HepG2 (cell line): ENCODE results near the gene RERE. TPM values are rescaled to one million over a fixed set of nuclear protein-coding genes. Genes with fewer than 3 reads are reported as not detected.
A peak's percentile ranks its signal among the peaks of the same experiment; 100 is the strongest.

Experiments
- ATAC-seq: fragments of 200-7000 bp; cut with Tn5 transposase; 3 replicates; pipeline ENCODE4 v1.9.1; 2020; ENCODE audit warnings: mild to moderate bottlenecking, moderate library complexity
- BruUV-seq: library from RNA; stranded (reverse); fragments of 400-500 nt; replicated peaks from 2 replicates; lab custom pipeline; 2021; lab: Mats Ljungman, UMichigan
- CTCF ChIA-PET: fragments of 300-600 bp; formaldehyde crosslinking; extraction: SDS; loops from one replicate; lab custom pipeline; 2021; ENCODE audit warnings: low total read pairs, inconsistent platforms, low intra/inter-chr PET ratio; lab: Yijun Ruan, JAX
- POLR2A ChIA-PET: fragments of 350-600 bp; sonication (Branson Sonifier 250); formaldehyde crosslinking; loops from one replicate; lab custom pipeline; 2020; ENCODE audit warnings: antibody characterized with exemption, inconsistent platforms; lab: Yijun Ruan, JAX
- DNase-seq: peaks from one replicate; pipeline ENCODE4 v3.0.0-alpha.2; 2015; ENCODE audit warnings: low spot score
- FAIRE-seq: peaks from 3 replicates; lab custom pipeline; 2011; peaks lifted over from hg19 to GRCh38; lab: Jason Lieb, UNC
- H2AFZ ChIP-seq: one replicate; pipeline ENCODE4 v1.6.1; 2011; ENCODE audit warnings: low read length, inconsistent platforms
- H3K27ac ChIP-seq: fragments of 300-600 bp; 3 replicates; pipeline ENCODE4 v1.8.0; 2011; ENCODE audit warnings: mixed run types, mild to moderate bottlenecking, mixed read lengths, low read length, inconsistent platforms; ENCODE audit not compliant: insufficient read depth; ENCODE audit errors: extremely low read length
- H3K27me3 ChIP-seq, 2 experiments: fragments of 200-600 bp in 1 of 2; 2 replicates in 1 of 2; 3 replicates in 1 of 2; pipeline versions ENCODE4 v1.6.0 to v1.8.0; 2011; ENCODE audit warnings: low read length in 2 of 2, mild to moderate bottlenecking in 2 of 2, moderate library complexity in 2 of 2, inconsistent platforms in 1 of 2; ENCODE audit not compliant: insufficient read depth in 2 of 2, control insufficient read depth in 1 of 2
- H3K36me3 ChIP-seq, 2 experiments: fragments of 200-600 bp in 1 of 2; replicated peaks in 1 of 2; 2 replicates in 1 of 2; 3 replicates in 1 of 2; pipeline versions ENCODE4 v1.5.1 to v1.8.0; 2011; ENCODE audit warnings: low read length in 2 of 2, inconsistent platforms in 1 of 2; ENCODE audit not compliant: insufficient read depth in 2 of 2, control insufficient read depth in 1 of 2
- H3K4me1 ChIP-seq: 2 replicates; pipeline ENCODE4 v1.5.1; 2012; ENCODE audit warnings: low read length, inconsistent platforms; ENCODE audit not compliant: insufficient read depth
- H3K4me2 ChIP-seq: 2 replicates; pipeline ENCODE4 v1.6.0; 2011; ENCODE audit warnings: low read depth, low read length, inconsistent platforms
- H3K4me3 ChIP-seq, 3 experiments: fragments of 200-600 bp in 1 of 3; sonication (generic), shearing (Covaris generic) in 1 of 3; replicated peaks in 1 of 3; 2 replicates each; pipeline ENCODE4 v1.5.1; 2011 to 2016; ENCODE audit warnings: low read length in 3 of 3, inconsistent platforms in 2 of 3, low read depth in 2 of 3, mild to moderate bottlenecking in 2 of 3, control low read depth in 1 of 3, mixed read lengths in 1 of 3; ENCODE audit not compliant: insufficient read depth in 1 of 3
- H3K79me2 ChIP-seq: one replicate; pipeline ENCODE4 v1.6.1; 2011; ENCODE audit warnings: low read length, inconsistent platforms; ENCODE audit not compliant: insufficient read depth
- H3K9ac ChIP-seq: 2 replicates; pipeline ENCODE4 v1.6.0; 2011; ENCODE audit warnings: mild to moderate bottlenecking, low read depth, low read length, inconsistent platforms; ENCODE audit not compliant: insufficient read depth
- H3K9me3 ChIP-seq: 2 replicates; pipeline ENCODE4 v1.5.1; 2012; ENCODE audit warnings: mild to moderate bottlenecking, low read length
- H4K20me1 ChIP-seq: 2 replicates; pipeline ENCODE4 v1.6.0; 2011; ENCODE audit warnings: inconsistent platforms, mild to moderate bottlenecking, low read length, moderate library complexity; ENCODE audit not compliant: insufficient read depth
- CREB1 ChIP-seq, 2 experiments: fragments of 450-650 bp in 1 of 2; IDR thresholded peaks; 2 replicates each; pipeline ENCODE4 v1.6.1; 2016 to 2017; ENCODE audit warnings: control low read depth in 1 of 2, mild to moderate bottlenecking in 1 of 2, missing compliant biosample characterization in 1 of 2, missing genetic modification characterization in 1 of 2
- KAT2B ChIP-seq: fragments of 150-350 bp; IDR thresholded peaks from 2 replicates; pipeline ENCODE4 v1.6.1; 2014; ENCODE audit warnings: low read depth, low read length, borderline replicate concordance
- KLF6 ChIP-seq: IDR thresholded peaks from 2 replicates; pipeline ENCODE4 v1.8.0; 2016; ENCODE audit warnings: missing biosample characterization, missing genetic modification reagents
- MZF1 ChIP-seq: sonication (generic); formaldehyde crosslinking; IDR thresholded peaks from 2 replicates; pipeline ENCODE4 v1.8.1; 2023; ENCODE audit warnings: mild to moderate bottlenecking, missing genetic modification reagents, borderline replicate concordance
- ZNF121 ChIP-seq: sonication (generic); formaldehyde crosslinking; IDR thresholded peaks from 2 replicates; pipeline ENCODE4 v1.5.0; 2020; ENCODE audit warnings: mild to moderate bottlenecking, missing genetic modification reagents
- ZNF563 ChIP-seq: sonication (generic); formaldehyde crosslinking; IDR thresholded peaks from 2 replicates; pipeline ENCODE4 v1.8.0; 2022; ENCODE audit warnings: mild to moderate bottlenecking, moderate library complexity, missing genetic modification reagents
- ZNF570 ChIP-seq: sonication (generic); formaldehyde crosslinking; IDR thresholded peaks from 2 replicates; pipeline ENCODE4 v1.4.0; 2020; ENCODE audit warnings: mild to moderate bottlenecking, missing genetic modification reagents, borderline replicate concordance
- WGBS: methylation state at CpG from one replicate; pipeline ENCODE4 v1.1.6; 2017; ENCODE audit warnings: low lambda C conversion rate; 5-methylcytosine and 5-hydroxymethylcytosine counted together
- in situ Hi-C: cut with HindIII; loops from 2 replicates; pipeline ENCODE4 v1.10.0; 2017; ENCODE audit warnings: low pct_unique_long_range_greater_than_20kb; ENCODE audit not compliant: extremely low pct_ligation_motif_present
- intact Hi-C: fragments of 100-400 bp; cut with micrococcal nuclease; formaldehyde crosslinking; loops from one replicate; pipeline ENCODE4 v1.10.0; 2022; ENCODE audit not compliant: unreplicated experiment
- polyA plus RNA-seq, 8 experiments: library from polyadenylated mRNA; depleted of rRNA in 3 of 8; stranded (reverse) in 7 of 8; unstranded in 1 of 8; fragments of >200 nt; fragmentation: Illumina TruSeq in 4 of 8; extraction: Trizol in 4 of 8; gene quantifications; 2 replicates each; pipeline versions ENCODE4 v1.2.1 to v1.2.3, GENCODE V29; 2011 to 2016; ENCODE audit warnings: low read depth in 4 of 8, missing spikeins in 1 of 8, mixed read lengths in 1 of 8; ENCODE audit not compliant: insufficient read depth in 1 of 8
- total RNA-seq, 5 experiments: library from RNA; depleted of rRNA; stranded (reverse); fragments of >200 nt; fragmentation: Illumina TruSeq; extraction: Trizol; gene quantifications; 2 replicates each; pipeline ENCODE4 v1.2.3, GENCODE V29; 2016; ENCODE audit warnings: low read depth in 1 of 5
- TF ChIP-seq, protein P1 (sequence below): sonication (generic); formaldehyde crosslinking; IDR thresholded peaks from 2 replicates; pipeline ENCODE4 v1.5.0; 2020; ENCODE audit warnings: missing genetic modification reagents

RERE gene
- total and polyA plus RNA-seq, 2 of the 13 experiments (the other 11 are each of a cell fraction or from before 2014, with no cell fraction given): 18.3 to 21.9 TPM

DNA sequence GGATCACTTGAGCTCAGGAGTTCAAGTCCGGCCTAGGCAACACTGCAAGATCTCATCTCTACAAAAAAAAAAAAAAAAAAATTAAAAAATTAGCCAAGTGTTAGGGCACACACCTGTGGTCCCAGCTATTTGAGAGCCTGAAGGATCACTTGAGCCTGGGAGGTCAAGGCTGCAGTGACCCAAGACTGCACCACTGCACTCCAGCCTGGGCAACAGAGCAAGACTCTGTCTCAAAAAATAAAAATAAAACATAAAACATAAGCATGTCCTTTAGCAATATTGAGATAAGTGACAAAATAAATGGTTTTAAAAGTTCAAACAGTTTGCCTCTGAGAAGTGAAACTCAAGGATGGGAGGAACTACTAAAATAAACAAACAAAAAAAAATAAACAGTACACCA, 101.2 kb downstream of the RERE start:
- POLR2A ChIA-PET: interaction anchor here (1.2 kb wide), 1 partner anchor 13 kb away, joined by 4 read pairs; no protein-coding TSS in a partner anchor
- H3K9ac ChIP-seq: no peak overlapping the region
- no peak overlapping the region for H2AFZ ChIP-seq
- H3K79me2 ChIP-seq: peaks cover 71% of the 10 kb centered on the region
- no peak for ATAC-seq
- TF ChIP-seq ZNF570 (CRISPR knock-in tag) (no peak), KLF6 (CRISPR knock-in tag) (no peak), ZNF563 (CRISPR knock-in tag) (no peak), MZF1 (CRISPR knock-in tag) (no peak), ZNF121 (CRISPR knock-in tag) (peak; percentile 77)
- TF ChIP-seq, protein P1, sequence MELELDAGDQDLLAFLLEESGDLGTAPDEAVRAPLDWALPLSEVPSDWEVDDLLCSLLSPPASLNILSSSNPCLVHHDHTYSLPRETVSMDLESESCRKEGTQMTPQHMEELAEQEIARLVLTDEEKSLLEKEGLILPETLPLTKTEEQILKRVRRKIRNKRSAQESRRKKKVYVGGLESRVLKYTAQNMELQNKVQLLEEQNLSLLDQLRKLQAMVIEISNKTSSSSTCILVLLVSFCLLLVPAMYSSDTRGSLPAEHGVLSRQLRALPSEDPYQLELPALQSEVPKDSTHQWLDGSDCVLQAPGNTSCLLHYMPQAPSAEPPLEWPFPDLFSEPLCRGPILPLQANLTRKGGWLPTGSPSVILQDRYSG (CRISPR knock-in tag): no peak
- TF ChIP-seq, all 625 proteins: peak for 1
- FAIRE-seq (no peak), DNase-seq (no peak)
- Histone ChIP-seq H3K4me2 (no peak overlapping the region), H3K36me3 (no peaks in the 10 kb centered on the region), H4K20me1 (no peaks in the 10 kb centered on the region), H3K9me3 (no peaks in the 10 kb centered on the region), H3K27me3 (no peaks in the 10 kb centered on the region), H3K27ac (no peak overlapping the region), H3K4me3 (no peak overlapping the region), H3K4me1 (peaks cover 81% of the 10 kb centered on the region)
- WGBS: 100% methylated on average over 1 of the region's 1 CpG
- intact Hi-C loops: no loop called here
- in situ Hi-C loops: no loop called here
- BruUV-seq: no TSS peak
- CTCF ChIA-PET: no interaction called here

DNA sequence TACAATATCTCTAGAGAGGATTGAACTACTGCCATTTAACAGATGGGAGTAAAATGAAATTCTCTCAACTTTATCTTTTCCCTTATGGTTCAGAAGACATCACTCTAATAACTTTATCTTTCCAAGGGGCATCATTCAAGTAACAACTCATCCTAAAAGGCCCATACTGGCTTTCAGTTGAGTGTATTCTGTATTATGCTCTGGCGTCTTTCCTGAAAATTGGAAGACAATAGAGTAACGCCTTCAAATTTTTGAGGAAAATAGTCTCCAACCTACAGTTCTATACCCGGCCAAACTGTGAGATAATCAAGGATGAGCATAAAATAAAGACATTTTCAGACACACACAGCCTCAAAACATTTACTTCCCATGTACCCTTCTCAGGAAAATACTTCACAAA, 103.3 kb downstream of the RERE start:
- peaks cover 95% of the 10 kb centered on the region for H3K4me1 ChIP-seq
- H3K36me3 ChIP-seq: no peaks in the 10 kb centered on the region
- H3K27me3 ChIP-seq: no peaks in the 10 kb centered on the region
- no peak for DNase-seq
- ATAC-seq: no peak
- H3K4me3 ChIP-seq: no peak overlapping the region
- TF ChIP-seq KAT2B (no peak), CREB1 (IDR thresholded peaks at IDR 0.05) (no peak), CREB1 (CRISPR knock-in tag; IDR thresholded peaks at IDR 0.05) (peak; percentile 32; the same call in 1 of the 2 replicates)
- no peaks in the 10 kb centered on the region for H4K20me1 ChIP-seq
- H3K27ac ChIP-seq: peak overlapping the region; percentile 81
- no peak overlapping the region for H3K9ac ChIP-seq
- no peak for FAIRE-seq
- H3K79me2 ChIP-seq: peaks cover 77% of the 10 kb centered on the region
- WGBS: 97% methylated on average over 3 of the region's 3 CpGs
- no peak overlapping the region for H3K4me2 ChIP-seq
- in situ Hi-C loops: no loop called here
- no TSS peak for BruUV-seq
- no peaks in the 10 kb centered on the region for H3K9me3 ChIP-seq
- intact Hi-C loops: no loop called here
- ChIA-PET CTCF (no interaction called here), POLR2A (no interaction called here)
- no peak overlapping the region for H2AFZ ChIP-seq
